ENCODE results near the gene FAM13B. TPM values are rescaled to one million over a fixed set of nuclear protein-coding genes. Genes with fewer than 3 reads are reported as not detected.
"Not testable (repeated sequence)": the region's sequence is repeated elsewhere in the genome, so short reads cannot be mapped to it uniquely, and the experiment has no call there.

The FAM13B gene
- total RNA-seq: 10.9 and 21.6 TPM in 2 replicates

- DNase-seq (ENCODE audit: low read depth in 2 of 2): peak; percentile 74 to 85
Measured at GRCh38 chr5:138032572-138033385, at the start of gene FAM13B. FAM13B (minus strand) TSS chr5:138033079; CDS start chr5:138019111, 13,968 bp downstream.

GRCh38 chr5:138082033-138082432 lies 49.2 kb upstream of the FAM13B start:
- DNase-seq (ENCODE audit: low read depth in 2 of 2): no peak

- no peak for DNase-seq (ENCODE audit: low read depth in 2 of 2)
Measured at GRCh38 chr5:138078006-138078643, 45.2 kb upstream of the FAM13B start.

GRCh38 chr5:138077064-138077696 lies 44.3 kb upstream of the FAM13B start:
- peak; percentile 74 to 80 for DNase-seq (ENCODE audit: low read depth in 2 of 2)

- not testable (repeated sequence) for DNase-seq (ENCODE audit: low read depth in 2 of 2)
Measured at GRCh38 chr5:138070026-138070425, 37.1 kb upstream of the FAM13B start.

GRCh38 chr5:138068742-138069600 lies 36.1 kb upstream of the FAM13B start:
- DNase-seq (ENCODE audit: low read depth in 2 of 2): peak; percentile 81 to 85

- no peak for DNase-seq (ENCODE audit: low read depth in 2 of 2)
Measured at GRCh38 chr5:138067945-138068344, 35.1 kb upstream of the FAM13B start.

GRCh38 chr5:138065102-138065501 lies 32.2 kb upstream of the FAM13B start:
- no peak for DNase-seq (ENCODE audit: low read depth in 2 of 2)

GRCh38 chr5:138064526-138064925 lies 31.6 kb upstream of the FAM13B start:
- DNase-seq (ENCODE audit: low read depth in 2 of 2): no peak

GRCh38 chr5:138054847-138055558 lies 22.1 kb upstream of the FAM13B start:
- DNase-seq (ENCODE audit: low read depth in 2 of 2): peak in 1 of 2 donors; percentile 18

GRCh38 chr5:138054206-138054605 lies 21.3 kb upstream of the FAM13B start:
- DNase-seq (ENCODE audit: low read depth in 2 of 2): no peak

- DNase-seq (ENCODE audit: low read depth in 2 of 2): no peak
Measured at GRCh38 chr5:138053554-138053953, 20.7 kb upstream of the FAM13B start.

GRCh38 chr5:138052718-138053117 lies 19.8 kb upstream of the FAM13B start:
- not testable (repeated sequence) for DNase-seq (ENCODE audit: low read depth in 2 of 2)

GRCh38 chr5:138051441-138052296 lies 18.8 kb upstream of the FAM13B start:
- DNase-seq (ENCODE audit: low read depth in 2 of 2): no peak

GRCh38 chr5:138045283-138045682 lies 12.4 kb upstream of the FAM13B start:
- not testable (repeated sequence) for DNase-seq (ENCODE audit: low read depth in 2 of 2)

- DNase-seq (ENCODE audit: low read depth in 2 of 2): no peak
Measured at GRCh38 chr5:138038826-138039225, 5.9 kb upstream of the FAM13B start.

GRCh38 chr5:138037907-138038633 lies 5.2 kb upstream of the FAM13B start:
- no peak for DNase-seq (ENCODE audit: low read depth in 2 of 2)

- DNase-seq (ENCODE audit: low read depth in 2 of 2): no peak
Measured at GRCh38 chr5:138037271-138037670, 4.4 kb upstream of the FAM13B start.

Data from lung microvascular endothelial cell (primary cell).